ENCODE data around the gene ARID1B. TPM values are rescaled to one million over a fixed set of nuclear protein-coding genes. Genes with fewer than 3 reads are reported as not detected.

The ARID1B gene
- total and polyA plus RNA-seq, 10 of the 15 experiments (the other 5 are each of a cell fraction or from before 2014, with no cell fraction given): 24.7 to 133 (median 54.6) TPM

DNA sequence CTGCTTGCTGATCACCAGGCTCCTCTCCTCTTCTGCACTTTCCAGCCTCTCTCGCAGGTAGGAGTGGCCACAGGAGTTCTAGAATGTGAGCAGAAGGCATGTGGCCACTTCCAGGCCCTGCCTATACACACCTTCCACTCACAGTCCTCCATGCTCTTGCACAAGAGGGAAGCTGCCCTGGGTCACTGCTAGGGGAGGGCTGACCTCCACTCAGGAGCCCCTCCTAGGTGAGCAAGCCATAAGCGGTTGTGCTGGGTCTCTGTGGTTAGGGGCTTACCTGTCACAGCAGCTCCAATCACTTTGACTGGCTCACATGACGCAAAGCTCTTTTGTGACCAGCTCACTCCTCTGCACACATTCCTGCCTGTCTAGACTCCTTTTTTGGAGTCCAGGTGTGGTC lies 477.9 kb downstream of the ARID1B start (continued):
- no peak for TF ChIP-seq CHD1 (IDR thresholded peaks at IDR 0.05; ENCODE audit: low read depth, low read length)
- TF ChIP-seq IRF4 (IDR thresholded peaks at IDR 0.05; ENCODE audit: low read depth, low read length): no peak
- TF ChIP-seq RCOR1 (conservative IDR thresholded peaks at IDR 0.05; ENCODE audit: low read depth, low read length): no peak
- no peak for TF ChIP-seq ZZZ3 (IDR thresholded peaks at IDR 0.05; ENCODE audit: control insufficient read depth, insufficient read length, low read depth)

DNA sequence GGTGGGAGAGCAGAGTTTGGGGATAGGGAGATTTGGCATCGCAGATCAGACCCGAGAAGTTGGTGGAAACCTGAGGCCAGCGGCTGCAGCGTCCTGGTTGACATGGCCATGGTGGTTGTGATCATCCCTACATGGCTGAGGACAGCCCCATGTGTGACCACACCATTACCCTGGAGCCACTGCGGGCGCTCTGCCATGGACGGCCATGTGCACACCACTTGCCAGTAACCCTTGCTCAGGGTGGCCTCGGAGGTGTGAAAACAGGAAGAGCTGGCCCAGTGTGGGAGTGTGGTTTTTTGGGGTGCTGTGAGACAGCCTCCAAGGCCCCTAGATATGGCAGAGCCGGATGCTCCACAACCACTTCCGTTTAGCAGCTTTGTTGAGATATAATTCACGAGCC lies 481.7 kb downstream of the ARID1B start:
- ChIA-PET POLR2A (no interaction called here), SMC1A (ENCODE audit: uncharacterized antibody, unreplicated experiment) (no interaction called here), RAD21 (ENCODE audit: unreplicated experiment) (no interaction called here), CTCF (no interaction called here)
- no TSS peak for BruUV-seq (replicated peaks)
- Histone ChIP-seq H4K20me1 (ENCODE audit: control insufficient read depth, insufficient read depth) (no peaks in the 10 kb centered on the region), H3K4me2 (ENCODE audit: control insufficient read depth, insufficient read depth) (no peak overlapping the region), H3K79me2 (ENCODE audit: control insufficient read depth, insufficient read depth, low read length) (no peaks in the 10 kb centered on the region), H3K9me3 (replicated peaks; ENCODE audit: control insufficient read depth, insufficient read depth, low read length) (no peaks in the 10 kb centered on the region), H2AFZ (ENCODE audit: control insufficient read depth, low read depth, low read length) (no peak overlapping the region), H3K27ac (ENCODE audit: control insufficient read depth, insufficient read depth) (no peak overlapping the region), H3K36me3 (ENCODE audit: control insufficient read depth in 2 of 2, insufficient read depth in 2 of 2, low read length in 1 of 2) (no peaks in the 10 kb centered on the region), H3K9ac (ENCODE audit: control insufficient read depth, insufficient read depth, low read length) (no peak overlapping the region), H3K27me3 (replicated peaks in 1 of 2; ENCODE audit: control insufficient read depth in 2 of 2, insufficient read depth in 2 of 2, low read length in 1 of 2) (peaks cover 1 to 4% of the 10 kb centered on the region in 2 experiments; a peak in 2 of 4 replicates), H3K4me1 (ENCODE audit: control insufficient read depth, insufficient read depth, low read length) (no peaks in the 10 kb centered on the region), H3K4me3 (no peak overlapping the region)
- TF ChIP-seq ATF7 (IDR thresholded peaks at IDR 0.05; ENCODE audit: low read depth) (no peak), NFXL1 (IDR thresholded peaks at IDR 0.05; ENCODE audit: borderline replicate concordance) (no peak), NRF1 (conservative IDR thresholded peaks at IDR 0.05; ENCODE audit: low read depth, low read length) (no peak), RBBP5 (conservative IDR thresholded peaks at IDR 0.05) (no peak), SMARCA5 (IDR thresholded peaks at IDR 0.05) (no peak), JUND (IDR thresholded peaks at IDR 0.05; ENCODE audit: low read depth, low read length) (no peak), CEBPB (IDR thresholded peaks at IDR 0.05; ENCODE audit: borderline replicate concordance in 1 of 2, low read depth in 2 of 2, low read length in 2 of 2) (no peak), BMI1 (IDR thresholded peaks at IDR 0.05; ENCODE audit: borderline replicate concordance) (no peak), POLR2AphosphoS5 (IDR thresholded peaks at IDR 0.05; ENCODE audit: low read length) (no peak), GABPA (IDR thresholded peaks at IDR 0.05; ENCODE audit: low read depth) (no peak), RELA (IDR thresholded peaks at IDR 0.05; ENCODE audit: borderline replicate concordance, partially characterized antibody) (no peak), PAX8 (IDR thresholded peaks at IDR 0.05) (no peak), YBX1 (IDR thresholded peaks at IDR 0.05) (no peak)
- TF ChIP-seq, protein P1, sequence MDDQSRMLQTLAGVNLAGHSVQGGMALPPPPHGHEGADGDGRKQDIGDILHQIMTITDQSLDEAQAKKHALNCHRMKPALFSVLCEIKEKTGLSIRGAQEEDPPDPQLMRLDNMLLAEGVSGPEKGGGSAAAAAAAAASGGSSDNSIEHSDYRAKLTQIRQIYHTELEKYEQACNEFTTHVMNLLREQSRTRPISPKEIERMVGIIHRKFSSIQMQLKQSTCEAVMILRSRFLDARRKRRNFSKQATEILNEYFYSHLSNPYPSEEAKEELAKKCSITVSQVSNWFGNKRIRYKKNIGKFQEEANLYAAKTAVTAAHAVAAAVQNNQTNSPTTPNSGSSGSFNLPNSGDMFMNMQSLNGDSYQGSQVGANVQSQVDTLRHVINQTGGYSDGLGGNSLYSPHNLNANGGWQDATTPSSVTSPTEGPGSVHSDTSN (IDR thresholded peaks at IDR 0.05; ENCODE audit: insufficient replicate concordance, low read depth, low read length): no peak
- FAIRE-seq (no peak), ATAC-seq (no peak), DNase-seq (ENCODE audit: low read depth, low spot score) (no peak)
- in situ Hi-C loops (cut with MboI) (no loop called here), intact Hi-C loops (cut with micrococcal nuclease; ENCODE audit: unreplicated experiment) (no loop called here)
- WGBS (ENCODE audit: insufficient coverage, insufficient replicate concordance, low lambda C conversion rate, missing lambda C conversion rate): 47% methylated on average over 11 of the region's 11 CpGs

Measured in GM12878 (cell line).